ENCODE results near the gene TLCD3B.

- TF ChIP-seq CTCF (IDR thresholded peaks at IDR 0.05) = no peak
- TF ChIP-seq NRF1 (IDR thresholded peaks at IDR 0.05; ENCODE audit: low read depth, low read length) = peak; percentile 65
- no peak for TF ChIP-seq MEF2A (IDR thresholded peaks at IDR 0.05; ENCODE audit: borderline replicate concordance, low read depth)
- TF ChIP-seq POLR2AphosphoS5 (IDR thresholded peaks at IDR 0.05; ENCODE audit: low read depth, low read length) = peak; percentile 61
- peak; percentile 93 for TF ChIP-seq YY1 (IDR thresholded peaks at IDR 0.05; ENCODE audit: low read depth)
- no peak for TF ChIP-seq EZH2phosphoT487 (IDR thresholded peaks at IDR 0.05; ENCODE audit: borderline replicate concordance, low read depth)
- no peak for TF ChIP-seq RAD21 (IDR thresholded peaks at IDR 0.05; ENCODE audit: low read length)
- no peak; the same call in 1 of the 2 replicates for TF ChIP-seq USF2 (IDR thresholded peaks at IDR 0.05; ENCODE audit: borderline replicate concordance, low read depth, low read length)
These were observed 34.9 kb downstream of the TLCD3B start, which contains the start of gene INO80E for GRCh38 chr16:29995911-29996765.
